Suprapubic skin (tissue), 4 donors: ENCODE results near the gene CLSTN1. TPM values are rescaled to one million over a fixed set of nuclear protein-coding genes. Genes with fewer than 3 reads are reported as not detected.
"Not testable (repeated sequence)": the region's sequence is repeated elsewhere in the genome, so short reads cannot be mapped to it uniquely, and the experiment has no call there.

Experiments
- DNase-seq, 2 donors: peaks; one replicate each; pipeline ENCODE4 v3.0.0-alpha.2; 2019; ENCODE audit warnings: low spot score in 2 of 2
- H3K27ac ChIP-seq: fragments of 200-600 bp; sonication (generic); one replicate; pipeline ENCODE4 v1.5.1; 2019
- H3K27me3 ChIP-seq: fragments of 200-600 bp; sonication (generic); one replicate; pipeline ENCODE4 v1.5.1; 2019
- H3K36me3 ChIP-seq: fragments of 200-600 bp; sonication (generic); one replicate; pipeline ENCODE4 v1.5.1; 2019
- H3K4me1 ChIP-seq: fragments of 200-600 bp; sonication (generic); one replicate; pipeline ENCODE4 v1.5.1; 2019
- H3K4me3 ChIP-seq: fragments of 200-600 bp; sonication (generic); one replicate; pipeline ENCODE4 v1.5.1; 2019; ENCODE audit warnings: mild to moderate bottlenecking
- H3K9me3 ChIP-seq: fragments of 200-600 bp; sonication (generic); one replicate; pipeline ENCODE4 v1.5.1; 2019
- EP300 ChIP-seq: sonication (generic); formaldehyde crosslinking; IDR thresholded peaks from one replicate; pipeline ENCODE4 v1.6.1; 2017; ENCODE audit warnings: antibody characterized with exemption
- POLR2A ChIP-seq, 2 donors: fragments of 450-650 bp; IDR thresholded peaks; one replicate each; pipeline ENCODE4 v1.6.1; 2017; ENCODE audit warnings: antibody characterized with exemption in 2 of 2, mild to moderate bottlenecking in 2 of 2, moderate library complexity in 2 of 2
- POLR2AphosphoS5 ChIP-seq, 3 donors: sonication (generic); formaldehyde crosslinking; IDR thresholded peaks; one replicate each; pipeline ENCODE4 v1.6.1; 2017; ENCODE audit warnings: antibody characterized with exemption in 3 of 3
- WGBS: methylation state at CpG from one replicate; pipeline ENCODE4 v1.1.5; 2018; 5-methylcytosine and 5-hydroxymethylcytosine counted together
- total RNA-seq, 4 donors: library from RNA; depleted of rRNA; stranded (reverse); fragments of >200 nt; gene quantifications; one replicate each; pipeline ENCODE4 v1.1.0, GENCODE V29; 2016
- TF ChIP-seq, protein P1 (sequence below), 2 donors: fragments of 200-600 bp in 1 of 2; fragments of 450-650 bp in 1 of 2; sonication (generic) in 1 of 2; IDR thresholded peaks; one replicate each; pipeline ENCODE4 v1.5.1; 2016 to 2019; ENCODE audit warnings: antibody characterized with exemption in 2 of 2, mild to moderate bottlenecking in 1 of 2, moderate library complexity in 1 of 2

CLSTN1 gene
- total RNA-seq, 4 donors from 2014 or later: 118 to 202 (median 165) TPM

DNA sequence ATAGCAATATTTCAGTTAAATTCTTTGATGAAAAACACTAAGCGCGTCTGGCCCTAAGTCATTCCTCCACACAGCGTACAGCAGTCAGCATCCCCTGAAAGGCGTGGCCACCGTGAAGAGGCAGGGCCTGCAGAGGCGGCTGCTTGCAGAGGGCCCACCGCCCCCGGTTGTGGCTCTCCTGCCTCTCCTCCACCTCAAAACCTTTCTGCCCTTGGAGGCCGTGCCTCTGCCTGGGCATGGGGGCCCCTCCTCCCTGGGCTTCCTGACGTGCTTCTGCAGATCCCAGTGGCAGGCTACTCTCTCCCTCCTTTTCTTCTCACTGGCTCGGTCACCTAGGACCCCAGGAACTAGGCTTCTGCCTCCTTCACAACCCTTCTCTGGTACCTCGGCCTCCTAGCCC, 16.2 kb downstream of the CLSTN1 start:
- H3K27ac ChIP-seq: no peak overlapping the region
- WGBS: 58% methylated on average over 12 of the region's 12 CpGs
- peaks cover 51% of the 10 kb centered on the region for H3K4me1 ChIP-seq

GRCh38 chr1:9805972-9806371, 17.8 kb downstream of the CLSTN1 start:
- not testable (repeated sequence) for H3K27me3 ChIP-seq, H3K9me3 ChIP-seq, H3K27ac ChIP-seq, H3K4me3 ChIP-seq, H3K36me3 ChIP-seq, DNase-seq
- H3K4me1 ChIP-seq: peaks cover 41% of the 10 kb centered on the region
- WGBS: 93% methylated on average over 5 of the region's 5 CpGs

More for the DNA sequence above, 16.2 kb downstream of the CLSTN1 start:
- Histone ChIP-seq H3K36me3 (no peaks in the 10 kb centered on the region), H3K9me3 (no peaks in the 10 kb centered on the region), H3K27me3 (no peaks in the 10 kb centered on the region), H3K4me3 (no peak overlapping the region)
- DNase-seq: peak in 1 of 2 donors; percentile 31
- TF ChIP-seq EP300: no peak
- TF ChIP-seq, protein P1, sequence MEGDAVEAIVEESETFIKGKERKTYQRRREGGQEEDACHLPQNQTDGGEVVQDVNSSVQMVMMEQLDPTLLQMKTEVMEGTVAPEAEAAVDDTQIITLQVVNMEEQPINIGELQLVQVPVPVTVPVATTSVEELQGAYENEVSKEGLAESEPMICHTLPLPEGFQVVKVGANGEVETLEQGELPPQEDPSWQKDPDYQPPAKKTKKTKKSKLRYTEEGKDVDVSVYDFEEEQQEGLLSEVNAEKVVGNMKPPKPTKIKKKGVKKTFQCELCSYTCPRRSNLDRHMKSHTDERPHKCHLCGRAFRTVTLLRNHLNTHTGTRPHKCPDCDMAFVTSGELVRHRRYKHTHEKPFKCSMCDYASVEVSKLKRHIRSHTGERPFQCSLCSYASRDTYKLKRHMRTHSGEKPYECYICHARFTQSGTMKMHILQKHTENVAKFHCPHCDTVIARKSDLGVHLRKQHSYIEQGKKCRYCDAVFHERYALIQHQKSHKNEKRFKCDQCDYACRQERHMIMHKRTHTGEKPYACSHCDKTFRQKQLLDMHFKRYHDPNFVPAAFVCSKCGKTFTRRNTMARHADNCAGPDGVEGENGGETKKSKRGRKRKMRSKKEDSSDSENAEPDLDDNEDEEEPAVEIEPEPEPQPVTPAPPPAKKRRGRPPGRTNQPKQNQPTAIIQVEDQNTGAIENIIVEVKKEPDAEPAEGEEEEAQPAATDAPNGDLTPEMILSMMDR (IDR thresholded peaks at IDR 0.05): no peak
- no peak for TF ChIP-seq POLR2AphosphoS5 (IDR thresholded peaks at IDR 0.05)
- no peak for TF ChIP-seq POLR2A (IDR thresholded peaks at IDR 0.05)

- TF ChIP-seq POLR2AphosphoS5 (IDR thresholded peaks at IDR 0.05) (no peak), POLR2A (IDR thresholded peaks at IDR 0.05) (no peak), EP300 (no peak)
- TF ChIP-seq, protein P1 (IDR thresholded peaks at IDR 0.05): no peak
- Histone ChIP-seq H3K4me1 (peaks cover 36% of the 10 kb centered on the region), H3K27ac (peak overlapping the region; percentile 58), H3K27me3 (no peaks in the 10 kb centered on the region), H3K9me3 (no peaks in the 10 kb centered on the region), H3K36me3 (no peaks in the 10 kb centered on the region), H3K4me3 (no peak overlapping the region)
- no peak for DNase-seq
- WGBS: 57% methylated on average over 7 of the region's 7 CpGs
Observed at GRCh38 chr1:9805006-9805508, 18.7 kb downstream of the CLSTN1 start.

DNA sequence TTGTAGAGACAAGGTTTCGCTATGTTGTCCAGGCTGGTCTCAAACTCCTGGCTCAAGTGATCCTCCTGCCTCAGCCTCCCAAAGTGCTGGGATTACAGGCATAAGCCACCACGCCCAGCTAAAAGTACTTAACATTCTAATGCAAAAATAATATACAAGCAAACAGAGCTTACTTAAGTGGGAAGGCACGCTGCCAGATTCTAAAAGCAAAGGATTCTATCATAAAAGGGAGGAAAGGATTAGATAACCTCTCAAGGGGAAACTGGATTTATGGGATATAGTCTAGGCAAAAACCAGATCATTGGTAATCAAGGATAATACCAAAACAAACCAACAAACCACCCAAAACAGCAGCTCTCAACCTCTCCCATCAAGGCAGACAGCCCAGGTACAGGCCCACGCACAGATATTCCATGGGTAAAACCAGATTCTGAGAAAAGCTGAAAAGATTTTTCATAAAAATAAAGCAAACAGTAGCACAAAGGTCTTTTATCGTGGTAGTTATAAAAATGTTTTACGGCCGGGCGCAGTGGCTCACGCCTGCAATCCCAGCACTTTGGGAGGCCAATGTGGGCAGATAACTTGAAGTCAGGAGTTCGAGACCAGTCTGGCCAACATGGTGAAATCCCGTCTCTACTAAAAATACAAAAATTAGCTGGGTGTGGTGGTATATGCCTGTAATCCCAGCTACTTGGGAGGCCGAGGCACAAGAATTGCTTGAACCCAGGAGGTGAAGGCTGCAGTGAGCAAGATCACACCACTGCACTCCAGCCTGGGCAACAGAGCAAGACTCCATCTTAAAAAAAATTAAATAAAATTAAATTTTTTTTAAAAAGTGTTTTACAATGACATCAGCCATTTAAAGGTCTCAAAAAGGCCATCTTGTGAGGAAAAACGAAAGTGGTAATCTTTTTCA, 20.5 kb downstream of the CLSTN1 start:
- WGBS: 95% methylated on average over 13 of the region's 13 CpGs
- H3K9me3 ChIP-seq, H3K27ac ChIP-seq, H3K4me3 ChIP-seq, H3K36me3 ChIP-seq, H3K27me3 ChIP-seq: not testable (repeated sequence)
- peaks cover 28% of the 10 kb centered on the region for H3K4me1 ChIP-seq
- peak; percentile 13 to 16 for DNase-seq

DNA sequence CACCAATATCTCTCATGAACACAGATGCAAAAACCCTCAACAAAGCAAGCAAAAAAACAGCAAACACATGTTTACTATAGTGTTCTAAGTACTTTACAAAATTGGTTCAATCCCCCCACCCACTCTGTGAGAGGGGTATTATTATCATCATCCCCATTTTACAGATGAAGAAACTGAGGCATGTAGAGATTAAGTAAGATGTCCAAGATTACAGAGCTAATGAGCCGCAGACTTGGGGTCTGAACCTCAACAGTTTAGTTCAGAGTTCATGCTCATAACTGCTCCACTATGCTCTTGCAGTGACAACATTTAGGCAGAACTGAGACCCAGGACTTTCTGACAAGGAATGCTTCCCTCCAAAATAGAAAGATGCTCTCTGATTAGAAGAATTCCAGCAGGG, 21.9 kb downstream of the CLSTN1 start:
- Histone ChIP-seq H3K4me1 (peaks cover 33% of the 10 kb centered on the region), H3K9me3 (no peaks in the 10 kb centered on the region), H3K27me3 (no peaks in the 10 kb centered on the region)

More for the DNA sequence above, 21.9 kb downstream of the CLSTN1 start:
- DNase-seq: no peak
- Histone ChIP-seq H3K4me3 (no peak overlapping the region), H3K36me3 (no peaks in the 10 kb centered on the region), H3K27ac (no peak overlapping the region)
- TF ChIP-seq POLR2A (IDR thresholded peaks at IDR 0.05): no peak
- TF ChIP-seq, protein P1 (IDR thresholded peaks at IDR 0.05): no peak
- TF ChIP-seq EP300: no peak
- 100% methylated on average over 1 of the region's 1 CpG for WGBS
